ENCODE measurements around the gene PRPF31. TPM values are rescaled to one million over a fixed set of nuclear protein-coding genes. Genes with fewer than 3 reads are reported as not detected.

Gene PRPF31
- polyA plus RNA-seq, 1 of the 3 experiments (the other 2 are of a cell fraction) = 81.0 TPM

DNA sequence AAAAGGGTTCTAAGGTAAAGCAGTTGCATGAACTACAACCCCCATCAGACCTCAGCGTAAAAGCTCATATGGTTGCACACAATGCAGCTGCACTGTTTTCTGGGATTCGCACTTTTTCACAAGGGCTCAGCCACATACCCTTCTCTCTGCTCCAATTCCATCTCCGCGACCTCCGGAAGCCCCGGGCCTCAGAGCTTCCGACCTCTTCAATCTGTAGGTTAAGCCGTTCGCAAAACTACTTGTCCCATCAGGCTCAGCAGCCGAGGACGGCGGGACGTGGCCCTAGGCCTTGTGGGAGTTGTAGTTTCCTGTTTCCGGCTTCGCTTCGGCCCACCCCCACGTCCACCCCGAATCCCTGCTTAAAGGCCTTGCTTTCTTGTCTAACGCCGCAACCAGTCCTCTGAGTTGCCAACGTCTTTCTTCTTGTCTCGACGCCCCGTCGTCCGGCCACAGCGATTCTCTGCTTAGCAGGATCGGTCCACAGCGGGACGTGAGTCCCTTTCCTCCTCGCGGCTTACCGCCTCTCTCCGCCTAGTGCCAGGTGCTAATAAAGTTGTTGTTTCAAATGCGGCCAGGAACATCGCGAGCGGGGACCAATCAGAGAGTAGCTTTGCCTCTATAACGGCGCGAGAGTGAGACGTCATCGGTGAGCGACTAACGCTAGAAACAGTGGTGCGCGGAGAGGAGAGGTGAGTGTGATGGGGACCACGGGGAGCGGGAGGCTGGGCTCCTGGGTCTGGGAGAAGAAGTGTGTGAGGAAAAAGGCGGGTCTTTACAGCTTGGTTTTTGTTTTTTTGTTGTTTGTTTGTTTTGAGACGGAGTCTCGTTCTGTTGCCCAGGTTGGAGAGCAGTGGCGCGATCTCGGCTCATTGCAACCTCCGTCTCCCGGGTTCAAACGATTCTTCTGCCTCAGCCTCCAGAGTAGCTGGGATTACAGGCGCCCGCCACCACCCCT is at the start of gene PRPF31, which contains the start of gene TFPT (continued):
- no peak for TF ChIP-seq SMC3 (IDR thresholded peaks at IDR 0.05; ENCODE audit: low read depth, low read length)
- TF ChIP-seq FOSL2 (IDR thresholded peaks at IDR 0.05; ENCODE audit: borderline replicate concordance, low read depth) = no peak
- TF ChIP-seq, protein P1, sequence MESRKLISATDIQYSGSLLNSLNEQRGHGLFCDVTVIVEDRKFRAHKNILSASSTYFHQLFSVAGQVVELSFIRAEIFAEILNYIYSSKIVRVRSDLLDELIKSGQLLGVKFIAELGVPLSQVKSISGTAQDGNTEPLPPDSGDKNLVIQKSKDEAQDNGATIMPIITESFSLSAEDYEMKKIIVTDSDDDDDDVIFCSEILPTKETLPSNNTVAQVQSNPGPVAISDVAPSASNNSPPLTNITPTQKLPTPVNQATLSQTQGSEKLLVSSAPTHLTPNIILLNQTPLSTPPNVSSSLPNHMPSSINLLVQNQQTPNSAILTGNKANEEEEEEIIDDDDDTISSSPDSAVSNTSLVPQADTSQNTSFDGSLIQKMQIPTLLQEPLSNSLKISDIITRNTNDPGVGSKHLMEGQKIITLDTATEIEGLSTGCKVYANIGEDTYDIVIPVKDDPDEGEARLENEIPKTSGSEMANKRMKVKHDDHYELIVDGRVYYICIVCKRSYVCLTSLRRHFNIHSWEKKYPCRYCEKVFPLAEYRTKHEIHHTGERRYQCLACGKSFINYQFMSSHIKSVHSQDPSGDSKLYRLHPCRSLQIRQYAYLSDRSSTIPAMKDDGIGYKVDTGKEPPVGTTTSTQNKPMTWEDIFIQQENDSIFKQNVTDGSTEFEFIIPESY (IDR thresholded peaks at IDR 0.05; ENCODE audit: borderline replicate concordance, low read depth) = peak; percentile 95
- TF ChIP-seq, protein P2, sequence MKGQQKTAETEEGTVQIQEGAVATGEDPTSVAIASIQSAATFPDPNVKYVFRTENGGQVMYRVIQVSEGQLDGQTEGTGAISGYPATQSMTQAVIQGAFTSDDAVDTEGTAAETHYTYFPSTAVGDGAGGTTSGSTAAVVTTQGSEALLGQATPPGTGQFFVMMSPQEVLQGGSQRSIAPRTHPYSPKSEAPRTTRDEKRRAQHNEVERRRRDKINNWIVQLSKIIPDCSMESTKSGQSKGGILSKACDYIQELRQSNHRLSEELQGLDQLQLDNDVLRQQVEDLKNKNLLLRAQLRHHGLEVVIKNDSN (IDR thresholded peaks at IDR 0.05; ENCODE audit: borderline replicate concordance, low read depth) = no peak
- no peak for TF ChIP-seq NRF1 (IDR thresholded peaks at IDR 0.05; ENCODE audit: low read depth, low read length)
- peak; percentile 52; the same call in 1 of the 2 replicates for TF ChIP-seq FOXJ3 (CRISPR knock-in tag; IDR thresholded peaks at IDR 0.05)
- TF ChIP-seq TAF1 (IDR thresholded peaks at IDR 0.05; ENCODE audit: borderline replicate concordance, low read depth, low read length) = peak; percentile 57; the same call in 1 of the 2 replicates
- TF ChIP-seq EP300 (IDR thresholded peaks at IDR 0.05; ENCODE audit: borderline replicate concordance in 1 of 2, low read depth in 1 of 2, low read length in 1 of 2) = peak in 1 of 2 experiments; percentile 37; a peak in 1 of 4 replicates
- TF ChIP-seq MEF2A (IDR thresholded peaks at IDR 0.05; ENCODE audit: borderline replicate concordance, low read depth) = no peak
- TF ChIP-seq, protein P3, sequence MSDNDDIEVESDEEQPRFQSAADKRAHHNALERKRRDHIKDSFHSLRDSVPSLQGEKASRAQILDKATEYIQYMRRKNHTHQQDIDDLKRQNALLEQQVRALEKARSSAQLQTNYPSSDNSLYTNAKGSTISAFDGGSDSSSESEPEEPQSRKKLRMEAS (IDR thresholded peaks at IDR 0.05; ENCODE audit: low read depth) = peak; percentile 92
- TF ChIP-seq GABPA (IDR thresholded peaks at IDR 0.05; ENCODE audit: low read depth) = peak; percentile 69
- peak; percentile 73 for TF ChIP-seq ELF1 (IDR thresholded peaks at IDR 0.05)
- TF ChIP-seq SIN3A (IDR thresholded peaks at IDR 0.05; ENCODE audit: borderline replicate concordance, low read depth, low read length) = peak; percentile 81; the same call in 1 of the 2 replicates

DNA sequence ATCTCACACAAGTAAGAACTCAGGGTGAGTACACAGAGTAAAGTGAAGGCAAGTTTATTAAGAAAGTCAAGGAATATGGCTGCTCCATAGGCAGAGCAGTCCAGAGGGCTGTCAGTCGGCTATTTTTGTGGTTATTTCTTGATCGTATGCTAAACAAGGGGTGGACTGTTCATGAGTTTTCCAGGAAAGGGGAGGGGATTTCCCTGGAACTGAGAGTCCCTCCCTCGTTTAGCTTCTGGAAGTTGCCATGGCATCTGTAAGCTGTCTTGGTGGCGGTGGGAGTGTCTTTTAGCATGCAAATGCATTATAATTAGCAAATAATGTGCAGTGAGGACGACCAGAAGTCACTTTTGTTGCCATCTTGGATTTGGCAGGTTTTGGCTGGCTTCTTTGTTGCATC is 46.1 kb upstream of the PRPF31 start:
- POLR2A ChIA-PET = interaction anchor here (0.9 kb wide), 1 partner anchor 11 kb away, joined by 3 read pairs; no protein-coding TSS in a partner anchor
- H3K4me1 ChIP-seq (ENCODE audit: control insufficient read depth in 1 of 2, insufficient read depth in 2 of 2, low read depth in 1 of 2, low read length in 1 of 2) = no peaks in the 10 kb centered on the region
- no peaks in the 10 kb centered on the region for H3F3A ChIP-seq (replicated peaks; ENCODE audit: insufficient read depth)
- no peak overlapping the region for H3K4me2 ChIP-seq
- no peak overlapping the region for H3K4me3 ChIP-seq (ENCODE audit: low read depth in 2 of 2, low read length in 1 of 2)
- H4K20me1 ChIP-seq (ENCODE audit: insufficient read depth) = no peaks in the 10 kb centered on the region
- H3K27me3 ChIP-seq (ENCODE audit: insufficient read depth) = peaks cover 61% of the 10 kb centered on the region; the same call in 1 of the 2 replicates
- no peaks in the 10 kb centered on the region for H3K9me2 ChIP-seq
- no peak overlapping the region for H2AFZ ChIP-seq (ENCODE audit: low read depth)
- WGBS (ENCODE audit: low lambda C conversion rate) = 4% methylated on average over 5 of the region's 5 CpGs
- no peak overlapping the region for H3K27ac ChIP-seq (ENCODE audit: low read depth in 2 of 2, low read length in 1 of 2)
- no peaks in the 10 kb centered on the region for H3K79me2 ChIP-seq (ENCODE audit: insufficient read depth)
- H3K9ac ChIP-seq = no peak overlapping the region
- TF ChIP-seq RAD21 (IDR thresholded peaks at IDR 0.05; ENCODE audit: low read length) = no peak
- TF ChIP-seq JUND (IDR thresholded peaks at IDR 0.05) = no peak
- TF ChIP-seq, protein P4, sequence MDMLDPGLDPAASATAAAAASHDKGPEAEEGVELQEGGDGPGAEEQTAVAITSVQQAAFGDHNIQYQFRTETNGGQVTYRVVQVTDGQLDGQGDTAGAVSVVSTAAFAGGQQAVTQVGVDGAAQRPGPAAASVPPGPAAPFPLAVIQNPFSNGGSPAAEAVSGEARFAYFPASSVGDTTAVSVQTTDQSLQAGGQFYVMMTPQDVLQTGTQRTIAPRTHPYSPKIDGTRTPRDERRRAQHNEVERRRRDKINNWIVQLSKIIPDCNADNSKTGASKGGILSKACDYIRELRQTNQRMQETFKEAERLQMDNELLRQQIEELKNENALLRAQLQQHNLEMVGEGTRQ (IDR thresholded peaks at IDR 0.05; ENCODE audit: borderline replicate concordance, low read depth, low read length) = no peak
- no peak for TF ChIP-seq GABPA (IDR thresholded peaks at IDR 0.05; ENCODE audit: low read depth)
- TF ChIP-seq MXI1 (IDR thresholded peaks at IDR 0.05; ENCODE audit: low read depth, low read length) = no peak
- TF ChIP-seq CHD2 (IDR thresholded peaks at IDR 0.05; ENCODE audit: low read length, partially characterized antibody) = no peak
- TF ChIP-seq RXRA (IDR thresholded peaks at IDR 0.05; ENCODE audit: borderline replicate concordance, low read depth) = no peak
- no peak for TF ChIP-seq EP300 (IDR thresholded peaks at IDR 0.05; ENCODE audit: borderline replicate concordance in 1 of 2, low read depth in 1 of 2, low read length in 1 of 2)
- TF ChIP-seq TAF1 (IDR thresholded peaks at IDR 0.05; ENCODE audit: borderline replicate concordance, low read depth, low read length) = no peak
- no peak for TF ChIP-seq FOXJ3 (CRISPR knock-in tag; IDR thresholded peaks at IDR 0.05)
- CTCF ChIA-PET = no interaction called here
- no peaks in the 10 kb centered on the region for H3K36me3 ChIP-seq (replicated peaks in 1 of 2; ENCODE audit: control insufficient read depth in 1 of 2, insufficient read depth in 2 of 2, low read length in 1 of 2)
- no peak for DNase-seq
- H3K9me3 ChIP-seq = no peaks in the 10 kb centered on the region
